ENCODE data around the gene ITPR1.

DNA sequence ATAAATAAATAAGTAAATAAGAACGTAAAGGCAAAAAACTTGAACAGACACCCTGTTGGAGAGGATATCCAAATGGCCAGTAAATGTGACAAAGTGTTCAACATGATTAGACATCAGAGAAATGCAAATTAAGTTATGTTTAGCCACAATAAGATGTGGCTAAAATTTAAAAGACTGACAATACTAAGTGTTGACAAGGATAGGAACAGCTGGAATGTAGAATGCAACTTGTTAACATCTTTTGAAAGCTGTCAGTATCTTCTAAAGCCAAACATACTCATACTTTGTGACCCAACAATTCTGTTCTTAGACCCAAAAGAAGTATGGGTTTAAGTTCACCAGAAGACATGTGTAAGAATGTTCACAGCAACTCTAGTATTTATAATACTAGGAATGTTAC lies 197.1 kb downstream of the ITPR1 start:
- no peak for TF ChIP-seq POLR2A (IDR thresholded peaks at IDR 0.05)
- TF ChIP-seq, protein P1, sequence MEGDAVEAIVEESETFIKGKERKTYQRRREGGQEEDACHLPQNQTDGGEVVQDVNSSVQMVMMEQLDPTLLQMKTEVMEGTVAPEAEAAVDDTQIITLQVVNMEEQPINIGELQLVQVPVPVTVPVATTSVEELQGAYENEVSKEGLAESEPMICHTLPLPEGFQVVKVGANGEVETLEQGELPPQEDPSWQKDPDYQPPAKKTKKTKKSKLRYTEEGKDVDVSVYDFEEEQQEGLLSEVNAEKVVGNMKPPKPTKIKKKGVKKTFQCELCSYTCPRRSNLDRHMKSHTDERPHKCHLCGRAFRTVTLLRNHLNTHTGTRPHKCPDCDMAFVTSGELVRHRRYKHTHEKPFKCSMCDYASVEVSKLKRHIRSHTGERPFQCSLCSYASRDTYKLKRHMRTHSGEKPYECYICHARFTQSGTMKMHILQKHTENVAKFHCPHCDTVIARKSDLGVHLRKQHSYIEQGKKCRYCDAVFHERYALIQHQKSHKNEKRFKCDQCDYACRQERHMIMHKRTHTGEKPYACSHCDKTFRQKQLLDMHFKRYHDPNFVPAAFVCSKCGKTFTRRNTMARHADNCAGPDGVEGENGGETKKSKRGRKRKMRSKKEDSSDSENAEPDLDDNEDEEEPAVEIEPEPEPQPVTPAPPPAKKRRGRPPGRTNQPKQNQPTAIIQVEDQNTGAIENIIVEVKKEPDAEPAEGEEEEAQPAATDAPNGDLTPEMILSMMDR (IDR thresholded peaks at IDR 0.05): no peak
- no peak for TF ChIP-seq POLR2AphosphoS5 (IDR thresholded peaks at IDR 0.05)
- TF ChIP-seq EP300 (IDR thresholded peaks at IDR 0.05): no peak

All from gastroesophageal sphincter (tissue), 3 donors.